HepG2 (cell line): ENCODE data around the gene OBI1. TPM values are rescaled to one million over a fixed set of nuclear protein-coding genes. Genes with fewer than 3 reads are reported as not detected.
A peak's percentile ranks its signal among the peaks of the same experiment; 100 is the strongest.

Source experiments
- EEA1 ChIP-seq: sonication (generic); formaldehyde crosslinking; IDR thresholded peaks from 2 replicates; pipeline ENCODE4 v1.5.1; 2020; ENCODE audit warnings: mild to moderate bottlenecking, missing genetic modification reagents, borderline replicate concordance
- EZH2 ChIP-seq: conservative IDR thresholded peaks from 2 replicates; pipeline ENCODE4 v1.6.1; 2012; ENCODE audit warnings: mild to moderate bottlenecking, low read depth, low read length, moderate library complexity
- FOXK1 ChIP-seq: sonication (generic); formaldehyde crosslinking; IDR thresholded peaks from 2 replicates; pipeline ENCODE4 v1.4.0; 2020; ENCODE audit warnings: low read depth, missing genetic modification reagents, borderline replicate concordance
- GABPB1 ChIP-seq: IDR thresholded peaks from 2 replicates; pipeline ENCODE4 v1.6.1; 2016; ENCODE audit warnings: mild to moderate bottlenecking, missing genetic modification reagents, moderate library complexity, missing compliant biosample characterization
- HNF1B ChIP-seq: sonication (generic); formaldehyde crosslinking; IDR thresholded peaks from 2 replicates; pipeline ENCODE4 v1.5.1; 2020; ENCODE audit warnings: mild to moderate bottlenecking, moderate library complexity, missing genetic modification reagents
- IRF2 ChIP-seq: IDR thresholded peaks from 2 replicates; pipeline ENCODE4 v1.6.1; 2018; ENCODE audit warnings: missing genetic modification reagents, missing compliant biosample characterization
- LBX2 ChIP-seq: sonication (generic); formaldehyde crosslinking; IDR thresholded peaks from 2 replicates; pipeline ENCODE4 v1.5.0; 2020; ENCODE audit warnings: missing genetic modification reagents, mild to moderate bottlenecking, borderline replicate concordance
- NCOA2 ChIP-seq: sonication (generic); formaldehyde crosslinking; IDR thresholded peaks from 2 replicates; pipeline ENCODE4 v1.8.0; 2022; ENCODE audit warnings: inconsistent platforms
- NFKB2 ChIP-seq: sonication (generic); formaldehyde crosslinking; IDR thresholded peaks from 2 replicates; pipeline ENCODE4 v1.4.0; 2020; ENCODE audit warnings: missing genetic modification reagents, borderline replicate concordance
- SMAD3 ChIP-seq: sonication (generic); formaldehyde crosslinking; IDR thresholded peaks from 2 replicates; pipeline ENCODE4 v1.4.0; 2020; ENCODE audit warnings: missing genetic modification reagents
- ZFP36 ChIP-seq: fragments of 150-350 bp; IDR thresholded peaks from 2 replicates; pipeline ENCODE4 v1.6.1; 2018; ENCODE audit warnings: borderline replicate concordance, low read length, low read depth; ENCODE audit not compliant: partially characterized antibody
- ZHX1 ChIP-seq: sonication (generic); formaldehyde crosslinking; IDR thresholded peaks from 2 replicates; pipeline ENCODE4 v1.8.1; 2022; ENCODE audit warnings: low read depth, mild to moderate bottlenecking, missing genetic modification reagents
- ZNF232 ChIP-seq: sonication (generic); formaldehyde crosslinking; IDR thresholded peaks from 2 replicates; pipeline ENCODE4 v1.4.0; 2020; ENCODE audit warnings: missing genetic modification reagents, borderline replicate concordance
- ZNF253 ChIP-seq: sonication (generic); formaldehyde crosslinking; IDR thresholded peaks from 2 replicates; pipeline ENCODE4 v1.8.0; 2022; ENCODE audit warnings: mild to moderate bottlenecking, missing genetic modification reagents, borderline replicate concordance
- ZNF746 ChIP-seq: sonication (generic); formaldehyde crosslinking; IDR thresholded peaks from 2 replicates; pipeline ENCODE4 v1.8.0; 2022; ENCODE audit warnings: mild to moderate bottlenecking, missing genetic modification reagents
- ZNF780A ChIP-seq: sonication (generic); formaldehyde crosslinking; IDR thresholded peaks from 2 replicates; pipeline ENCODE4 v1.8.0; 2022; ENCODE audit warnings: mild to moderate bottlenecking, missing genetic modification reagents, moderate library complexity
- polyA plus RNA-seq, 8 experiments: library from polyadenylated mRNA; depleted of rRNA in 3 of 8; stranded (reverse) in 7 of 8; unstranded in 1 of 8; fragments of >200 nt; fragmentation: Illumina TruSeq in 4 of 8; extraction: Trizol in 4 of 8; gene quantifications; 2 replicates each; pipeline versions ENCODE4 v1.2.1 to v1.2.3, GENCODE V29; 2011 to 2016; ENCODE audit warnings: low read depth in 4 of 8, missing spikeins in 1 of 8, mixed read lengths in 1 of 8; ENCODE audit not compliant: insufficient read depth in 1 of 8
- total RNA-seq, 5 experiments: library from RNA; depleted of rRNA; stranded (reverse); fragments of >200 nt; fragmentation: Illumina TruSeq; extraction: Trizol; gene quantifications; 2 replicates each; pipeline ENCODE4 v1.2.3, GENCODE V29; 2016; ENCODE audit warnings: low read depth in 1 of 5
- TF ChIP-seq, protein P1 (sequence below): sonication (generic); formaldehyde crosslinking; IDR thresholded peaks from 2 replicates; pipeline ENCODE4 v1.8.1; 2023; ENCODE audit warnings: missing genetic modification reagents, inconsistent platforms, borderline replicate concordance
- TF ChIP-seq, protein P2 (sequence below): sonication (generic); formaldehyde crosslinking; conservative IDR thresholded peaks from 2 replicates; pipeline ENCODE4 v1.4.0; 2020; ENCODE audit warnings: missing genetic modification reagents
- TF ChIP-seq, protein P3 (sequence below): sonication (generic); formaldehyde crosslinking; conservative IDR thresholded peaks from 2 replicates; pipeline ENCODE4 v1.8.1; 2023; ENCODE audit warnings: missing genetic modification reagents

The OBI1 gene
- total and polyA plus RNA-seq, 2 of the 13 experiments (the other 11 are each of a cell fraction or from before 2014, with no cell fraction given) = 7.8 to 23.5 TPM

DNA sequence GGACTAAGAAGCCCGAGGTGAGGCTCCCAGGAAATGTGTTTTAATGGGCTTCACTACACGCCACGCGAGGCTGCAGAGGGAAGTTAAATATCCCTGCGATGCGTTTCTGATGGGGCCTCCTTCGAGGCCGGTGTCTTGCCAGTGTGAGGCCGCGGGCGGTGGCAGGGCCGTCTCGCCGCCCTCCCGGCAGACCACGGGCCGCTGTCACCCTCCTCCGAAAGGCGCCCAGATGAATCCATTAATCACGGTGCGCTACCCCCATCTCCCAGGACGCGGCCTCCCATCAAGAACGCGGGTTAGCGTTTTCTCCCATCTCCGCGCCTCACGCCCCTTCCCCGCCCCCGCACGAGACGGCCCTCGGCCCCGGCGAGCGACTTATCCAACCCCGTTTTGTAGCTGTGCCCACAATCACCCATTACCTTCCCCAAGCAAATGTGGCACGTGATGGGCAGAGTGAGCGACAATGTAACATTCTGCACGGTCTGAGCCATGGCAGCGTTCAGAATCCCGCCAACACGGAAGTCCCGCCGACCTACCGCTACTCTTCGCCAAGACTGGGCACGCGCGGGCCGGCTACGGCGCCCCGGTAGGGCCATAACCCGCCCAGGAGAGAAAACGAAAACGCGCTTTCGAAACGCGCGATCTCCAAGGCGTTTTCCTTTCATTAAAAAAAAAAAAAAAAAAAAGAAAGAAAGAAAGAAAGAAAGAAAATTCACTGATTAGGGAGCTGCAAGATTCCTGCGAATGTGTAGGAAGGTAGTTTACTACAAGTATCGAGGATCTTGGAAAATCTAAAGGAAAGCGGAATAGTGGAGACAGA, at the start of gene OBI1 (continued):
- TF ChIP-seq, protein P1, sequence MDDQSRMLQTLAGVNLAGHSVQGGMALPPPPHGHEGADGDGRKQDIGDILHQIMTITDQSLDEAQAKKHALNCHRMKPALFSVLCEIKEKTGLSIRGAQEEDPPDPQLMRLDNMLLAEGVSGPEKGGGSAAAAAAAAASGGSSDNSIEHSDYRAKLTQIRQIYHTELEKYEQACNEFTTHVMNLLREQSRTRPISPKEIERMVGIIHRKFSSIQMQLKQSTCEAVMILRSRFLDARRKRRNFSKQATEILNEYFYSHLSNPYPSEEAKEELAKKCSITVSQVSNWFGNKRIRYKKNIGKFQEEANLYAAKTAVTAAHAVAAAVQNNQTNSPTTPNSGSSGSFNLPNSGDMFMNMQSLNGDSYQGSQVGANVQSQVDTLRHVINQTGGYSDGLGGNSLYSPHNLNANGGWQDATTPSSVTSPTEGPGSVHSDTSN (CRISPR knock-in tag) = no peak
- TF ChIP-seq EEA1 (CRISPR knock-in tag) (0 out of 2 replicates have a peak, but pooled peaks have one; percentile 60), ZNF253 (peak; percentile 62; the same call in 1 of the 2 replicates), GABPB1 (CRISPR knock-in tag) (peak; percentile 94), NCOA2 (CRISPR knock-in tag) (peak; percentile 39; the same call in 1 of the 2 replicates), SMAD3 (no peak), ZFP36 (no peak), ZNF232 (CRISPR knock-in tag) (no peak), FOXK1 (peak; percentile 37; the same call in 1 of the 2 replicates), HNF1B (CRISPR knock-in tag) (peak; percentile 67; the same call in 1 of the 2 replicates), EZH2 (no peak), NFKB2 (CRISPR knock-in tag) (peak; percentile 66; the same call in 1 of the 2 replicates), ZNF780A (CRISPR knock-in tag) (no peak; the same call in 1 of the 2 replicates), IRF2 (CRISPR knock-in tag) (peak; percentile 80), ZHX1 (0 out of 2 replicates have a peak, but pooled peaks have one; percentile 55), ZNF746 (CRISPR knock-in tag) (no peak), LBX2 (no peak; the same call in 1 of the 2 replicates)
- TF ChIP-seq, protein P2, sequence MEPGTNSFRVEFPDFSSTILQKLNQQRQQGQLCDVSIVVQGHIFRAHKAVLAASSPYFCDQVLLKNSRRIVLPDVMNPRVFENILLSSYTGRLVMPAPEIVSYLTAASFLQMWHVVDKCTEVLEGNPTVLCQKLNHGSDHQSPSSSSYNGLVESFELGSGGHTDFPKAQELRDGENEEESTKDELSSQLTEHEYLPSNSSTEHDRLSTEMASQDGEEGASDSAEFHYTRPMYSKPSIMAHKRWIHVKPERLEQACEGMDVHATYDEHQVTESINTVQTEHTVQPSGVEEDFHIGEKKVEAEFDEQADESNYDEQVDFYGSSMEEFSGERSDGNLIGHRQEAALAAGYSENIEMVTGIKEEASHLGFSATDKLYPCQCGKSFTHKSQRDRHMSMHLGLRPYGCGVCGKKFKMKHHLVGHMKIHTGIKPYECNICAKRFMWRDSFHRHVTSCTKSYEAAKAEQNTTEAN = no peak
- TF ChIP-seq, protein P3, sequence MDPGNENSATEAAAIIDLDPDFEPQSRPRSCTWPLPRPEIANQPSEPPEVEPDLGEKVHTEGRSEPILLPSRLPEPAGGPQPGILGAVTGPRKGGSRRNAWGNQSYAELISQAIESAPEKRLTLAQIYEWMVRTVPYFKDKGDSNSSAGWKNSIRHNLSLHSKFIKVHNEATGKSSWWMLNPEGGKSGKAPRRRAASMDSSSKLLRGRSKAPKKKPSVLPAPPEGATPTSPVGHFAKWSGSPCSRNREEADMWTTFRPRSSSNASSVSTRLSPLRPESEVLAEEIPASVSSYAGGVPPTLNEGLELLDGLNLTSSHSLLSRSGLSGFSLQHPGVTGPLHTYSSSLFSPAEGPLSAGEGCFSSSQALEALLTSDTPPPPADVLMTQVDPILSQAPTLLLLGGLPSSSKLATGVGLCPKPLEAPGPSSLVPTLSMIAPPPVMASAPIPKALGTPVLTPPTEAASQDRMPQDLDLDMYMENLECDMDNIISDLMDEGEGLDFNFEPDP (CRISPR knock-in tag) = 0 out of 2 replicates have a peak, but pooled peaks have one; percentile 17
